IPS-18c (cell line): ENCODE data around the gene ACOXL.

Source experiments
- H3K4me3 ChIP-seq: 2 replicates; pipeline ENCODE4 v1.7.0; 2013; ENCODE audit warnings: low read depth, mild to moderate bottlenecking, low read length, moderate library complexity; ENCODE audit not compliant: insufficient read depth
- H3K9me3 ChIP-seq: one replicate; pipeline ENCODE4 v1.6.1; 2013; ENCODE audit warnings: mild to moderate bottlenecking, low read length, moderate library complexity; ENCODE audit not compliant: control insufficient read depth, insufficient read depth

ACOXL gene

GRCh38 chr2:110772383-110772755, 40.0 kb downstream of the ACOXL start:
- H3K9me3 ChIP-seq = no peaks in the 10 kb centered on the region
- no peak overlapping the region for H3K4me3 ChIP-seq

- Histone ChIP-seq H3K4me3 (no peak overlapping the region), H3K9me3 (no peaks in the 10 kb centered on the region)
Observed at GRCh38 chr2:110773401-110773921, 41.1 kb downstream of the ACOXL start.

GRCh38 chr2:110774701-110775100, 42.3 kb downstream of the ACOXL start:
- Histone ChIP-seq H3K4me3 (no peak overlapping the region), H3K9me3 (no peaks in the 10 kb centered on the region)

- Histone ChIP-seq H3K4me3 (no peak overlapping the region), H3K9me3 (no peaks in the 10 kb centered on the region)
Observed at GRCh38 chr2:110777531-110778311, 45.3 kb downstream of the ACOXL start.

- Histone ChIP-seq H3K9me3 (no peaks in the 10 kb centered on the region), H3K4me3 (no peak overlapping the region)
Observed at GRCh38 chr2:110780461-110780860, 48.1 kb downstream of the ACOXL start.

GRCh38 chr2:110783196-110783873, 51.0 kb downstream of the ACOXL start:
- no peak overlapping the region for H3K4me3 ChIP-seq
- H3K9me3 ChIP-seq = no peaks in the 10 kb centered on the region

GRCh38 chr2:110784047-110784631, 51.8 kb downstream of the ACOXL start:
- no peaks in the 10 kb centered on the region for H3K9me3 ChIP-seq
- no peak overlapping the region for H3K4me3 ChIP-seq

- H3K4me3 ChIP-seq = no peak overlapping the region
- H3K9me3 ChIP-seq = no peaks in the 10 kb centered on the region
Observed at GRCh38 chr2:110785439-110785838, 53.1 kb downstream of the ACOXL start.

- H3K9me3 ChIP-seq = no peaks in the 10 kb centered on the region
- H3K4me3 ChIP-seq = no peak overlapping the region
Observed at GRCh38 chr2:110788976-110789375, 56.6 kb downstream of the ACOXL start.

GRCh38 chr2:110789706-110790105, 57.3 kb downstream of the ACOXL start:
- no peak overlapping the region for H3K4me3 ChIP-seq

GRCh38 chr2:110790907-110791306, 58.5 kb downstream of the ACOXL start:
- H3K4me3 ChIP-seq = no peak overlapping the region
- H3K9me3 ChIP-seq = no peaks in the 10 kb centered on the region

More at GRCh38 chr2:110789706-110790105, 57.3 kb downstream of the ACOXL start:
- H3K9me3 ChIP-seq = no peaks in the 10 kb centered on the region

GRCh38 chr2:110791435-110791834, 59.1 kb downstream of the ACOXL start:
- Histone ChIP-seq H3K9me3 (no peaks in the 10 kb centered on the region), H3K4me3 (no peak overlapping the region)

GRCh38 chr2:110793034-110793433, 60.7 kb downstream of the ACOXL start:
- Histone ChIP-seq H3K4me3 (no peak overlapping the region), H3K9me3 (no peaks in the 10 kb centered on the region)

- Histone ChIP-seq H3K9me3 (no peaks in the 10 kb centered on the region), H3K4me3 (no peak overlapping the region)
Observed at GRCh38 chr2:110794390-110794789, 62.0 kb downstream of the ACOXL start.

GRCh38 chr2:110794951-110795350, 62.6 kb downstream of the ACOXL start:
- Histone ChIP-seq H3K9me3 (no peaks in the 10 kb centered on the region), H3K4me3 (no peak overlapping the region)

- no peaks in the 10 kb centered on the region for H3K9me3 ChIP-seq
- no peak overlapping the region for H3K4me3 ChIP-seq
Observed at GRCh38 chr2:110796716-110797301, 64.4 kb downstream of the ACOXL start.

- H3K9me3 ChIP-seq = no peaks in the 10 kb centered on the region
Observed at GRCh38 chr2:110799376-110799775, 67.0 kb downstream of the ACOXL start.

More at GRCh38 chr2:110799376-110799775, 67.0 kb downstream of the ACOXL start:
- H3K4me3 ChIP-seq = no peak overlapping the region
